Ovary (tissue), 9 donors: ENCODE measurements around the gene GJC2. TPM values are rescaled to one million over a fixed set of nuclear protein-coding genes. Genes with fewer than 3 reads are reported as not detected.
"Not testable (repeated sequence)": the region's sequence is repeated elsewhere in the genome, so short reads cannot be mapped to it uniquely, and the experiment has no call there.

ENCODE experiments used
- DNase-seq, 5 donors: peaks; one replicate each; pipeline ENCODE4 v3.0.0-alpha.2; 2019 to 2020
- H3K27ac ChIP-seq, 2 donors: fragments of 200-600 bp; one replicate each; pipeline versions ENCODE4 v1.5.1 to v1.8.0; 2019 to 2022
- H3K27me3 ChIP-seq: fragments of 200-600 bp; one replicate; pipeline ENCODE4 v1.8.0; 2022
- H3K36me3 ChIP-seq: fragments of 200-600 bp; sonication (generic); one replicate; pipeline ENCODE4 v1.5.1; 2019
- H3K4me1 ChIP-seq: one replicate; pipeline ENCODE4 v1.8.1; 2013; ENCODE audit warnings: mild to moderate bottlenecking, moderate library complexity; ENCODE audit not compliant: insufficient read depth
- H3K4me3 ChIP-seq: fragments of 200-600 bp; sonication (generic); one replicate; pipeline ENCODE4 v1.5.1; 2017
- H3K9me3 ChIP-seq, 2 donors: fragments of 200-600 bp in 1 of 2; sonication (generic) in 1 of 2; one replicate each; pipeline versions ENCODE4 v1.5.1 to v1.8.1; 2013 to 2019; ENCODE audit warnings: mild to moderate bottlenecking in 1 of 2, moderate library complexity in 1 of 2
- CTCF ChIP-seq, 3 donors: fragments of 450-650 bp in 2 of 3; fragments of 200-600 bp in 1 of 3; IDR thresholded peaks; one replicate each; pipeline versions ENCODE4 v1.5.1 to v1.8.0; 2016 to 2022; ENCODE audit warnings: antibody characterized with exemption in 3 of 3, mild to moderate bottlenecking in 1 of 3
- EP300 ChIP-seq: sonication (generic); formaldehyde crosslinking; IDR thresholded peaks from one replicate; pipeline ENCODE4 v1.6.1; 2017; ENCODE audit warnings: antibody characterized with exemption
- POLR2A ChIP-seq: fragments of 450-650 bp; IDR thresholded peaks from one replicate; pipeline ENCODE4 v1.6.1; 2017; ENCODE audit warnings: antibody characterized with exemption, mild to moderate bottlenecking, moderate library complexity
- WGBS, 3 donors: extraction: QIAGEN DNeasy Blood & Tissue Kit in 1 of 3; methylation state at CpG; one replicate each; pipeline versions ENCODE4 v1.1.5 to v1.1.7; 2013 to 2017; 5-methylcytosine and 5-hydroxymethylcytosine counted together
- intact Hi-C, 4 donors: fragments of 100-400 bp; cut with DNase I; formaldehyde crosslinking; loops; one replicate each; pipeline versions ENCODE4 v1.11.0 to v1.15.1; 2022 to 2023
- polyA plus RNA-seq, 2 donors: library from polyadenylated mRNA; stranded (reverse); fragments of 200-250 nt in 1 of 2; fragments of 350-450 nt in 1 of 2; fragmentation: Illumina TruSeq in 1 of 2; extraction: RNeasy Lipid Tissue Mini Kit (QIAGEN cat#74804) in 1 of 2; gene quantifications; one replicate each; pipeline ENCODE4 v1.2.3, GENCODE V29; 2013 to 2014
- total RNA-seq, 7 donors: library from RNA; depleted of rRNA in 2 of 7; stranded (reverse); fragments of >200 nt in 2 of 7; fragmentation: NEBNext Ultra II Directional in 3 of 7; extraction: Animal tissue kit (Norgen Biotek cat#: 25700) in 3 of 7; gene quantifications; one replicate each; pipeline versions ENCODE4 v1.1.0 to v1.2.4, GENCODE V29; 2016 to 2023
- donor health status: DM: no; HTN: no; CAD: no; lungs with moderate emphysema.
- donor health status: DM: no; HTN: no; CAD: no.
- donor health status: Bipolar disorder and iron deficiency.
- donor health status: DM: yes; HTN: yes; CAD: no.
- donor health status: DM: no; HTN: no; CAD: no.
- donor health status: DM: yes; HTN: yes; CAD: no.

The GJC2 gene
- total and polyA plus RNA-seq, 9 donors = 0.18 to 12.6 (median 6.1) TPM

GRCh38 chr1:228182296-228183030 lies 32.7 kb downstream of the GJC2 start:
- 86 to 90% (median 89%) methylated on average over 29 to 32 of the region's 32 CpGs for WGBS, 3 donors
- DNase-seq = peak in 1 of 5 donors; percentile 17
- no peak overlapping the region for H3K4me3 ChIP-seq
- H3K36me3 ChIP-seq = no peaks in the 10 kb centered on the region
- H3K27ac ChIP-seq = no peak overlapping the region
- H3K27me3 ChIP-seq = no peaks in the 10 kb centered on the region
- intact Hi-C loops = no loop called here
- no peaks in the 10 kb centered on the region for H3K9me3 ChIP-seq
- H3K4me1 ChIP-seq = peaks cover 3% of the 10 kb centered on the region
- TF ChIP-seq CTCF (IDR thresholded peaks at IDR 0.05) = no peak
- TF ChIP-seq EP300 = no peak

GRCh38 chr1:228184152-228184551 lies 34.4 kb downstream of the GJC2 start:
- WGBS, 3 donors = 67 to 74% (median 69%) methylated on average over 7 of the region's 7 CpGs
- DNase-seq = peak in 1 of 5 donors; percentile 21

DNA sequence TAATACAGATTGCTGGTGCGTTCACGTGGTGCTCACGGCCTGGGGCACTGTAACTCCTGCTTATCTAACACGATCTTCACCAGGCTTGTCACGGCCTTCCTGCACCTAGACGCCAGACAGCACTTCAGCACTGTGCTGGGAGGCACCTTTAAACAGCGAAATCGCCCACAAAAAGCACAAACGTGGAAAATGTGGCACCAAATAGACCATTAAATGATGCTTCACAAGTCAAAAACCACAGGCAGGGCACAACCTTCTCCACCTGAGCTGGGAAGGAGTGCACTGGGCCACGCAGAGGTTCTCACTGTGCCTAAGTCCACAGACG lies 35.9 kb downstream of the GJC2 start:
- Histone ChIP-seq H3K27ac (no peak overlapping the region), H3K9me3 (no peaks in the 10 kb centered on the region), H3K4me1 (no peaks in the 10 kb centered on the region), H3K4me3 (no peak overlapping the region), H3K27me3 (no peaks in the 10 kb centered on the region), H3K36me3 (no peaks in the 10 kb centered on the region)
- TF ChIP-seq POLR2A = no peak
- TF ChIP-seq EP300 = no peak
- no peak for TF ChIP-seq CTCF (IDR thresholded peaks at IDR 0.05)
- WGBS, 3 donors = 77 to 81% (median 79%) methylated on average over 11 of the region's 11 CpGs
- intact Hi-C loops = no loop called here
- DNase-seq = peak in 1 of 5 donors; percentile 13

More at GRCh38 chr1:228184152-228184551, 34.4 kb downstream of the GJC2 start:
- Histone ChIP-seq H3K9me3 (no peaks in the 10 kb centered on the region), H3K4me3 (no peak overlapping the region), H3K36me3 (no peaks in the 10 kb centered on the region), H3K27me3 (no peaks in the 10 kb centered on the region), H3K27ac (no peak overlapping the region), H3K4me1 (no peaks in the 10 kb centered on the region)
- intact Hi-C loops = no loop called here
- TF ChIP-seq POLR2A (no peak), CTCF (IDR thresholded peaks at IDR 0.05) (no peak), EP300 (no peak)

GRCh38 chr1:228188249-228188648 lies 38.5 kb downstream of the GJC2 start:
- H3K27ac ChIP-seq, H3K9me3 ChIP-seq, H3K36me3 ChIP-seq, H3K27me3 ChIP-seq, intact Hi-C loops, H3K4me1 ChIP-seq, DNase-seq, H3K4me3 ChIP-seq: not testable (repeated sequence)
- WGBS, 3 donors = 81 to 90% (median 86%) methylated on average over 2 of the region's 2 CpGs

GRCh38 chr1:228190182-228190581 lies 40.5 kb downstream of the GJC2 start:
- TF ChIP-seq POLR2A (peak; percentile 15), CTCF (IDR thresholded peaks at IDR 0.05) (no peak)
- DNase-seq = peak in 1 of 5 donors; percentile 21
- no peaks in the 10 kb centered on the region for H3K27me3 ChIP-seq
- no peaks in the 10 kb centered on the region for H3K9me3 ChIP-seq
- no peaks in the 10 kb centered on the region for H3K4me1 ChIP-seq
- no peaks in the 10 kb centered on the region for H3K36me3 ChIP-seq
- 82 to 87% (median 83%) methylated on average over 14 of the region's 14 CpGs for WGBS, 3 donors
- intact Hi-C loops = no loop called here
- no peak overlapping the region for H3K27ac ChIP-seq
- no peak overlapping the region for H3K4me3 ChIP-seq
